Stimulated activated CD4-positive, alpha-beta T cell treated with anti-CD3 and anti-CD28 coated beads, Interleukin-12 subunit alpha, Interleukin-12 subunit beta, amount 100 ng/mL, for 4 hours (primary cell): ENCODE results near the gene SRRM3.
A peak's percentile ranks its signal among the peaks of the same experiment; 100 is the strongest.
"Not testable (repeated sequence)": the region's sequence is repeated elsewhere in the genome, so short reads cannot be mapped to it uniquely, and the experiment has no call there.

ENCODE experiments used
- DNase-seq: peaks from one replicate; pipeline ENCODE4 v3.0.0-alpha.2; 2020

Gene SRRM3

DNA sequence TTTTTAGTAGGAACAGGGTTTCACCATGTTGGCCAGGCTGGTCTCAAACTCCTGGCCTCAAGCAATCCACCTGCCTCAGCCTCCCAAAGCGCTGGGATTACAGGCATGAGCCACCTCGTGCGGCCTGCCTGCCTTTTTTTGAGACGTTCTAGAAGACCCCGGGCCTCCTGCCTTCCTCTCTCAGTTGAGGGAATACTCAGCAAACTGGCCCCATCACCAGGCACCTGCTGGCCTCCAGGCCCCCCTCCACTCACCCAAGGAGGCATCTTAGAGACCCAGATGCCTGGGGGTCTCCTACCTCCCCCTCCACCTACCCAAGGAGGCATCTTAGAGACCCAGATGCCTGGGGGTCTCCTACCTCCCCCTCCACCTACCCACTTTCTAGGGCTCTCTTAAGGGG lies 91.2 kb downstream of the SRRM3 start:
- not testable (repeated sequence) for DNase-seq

DNA sequence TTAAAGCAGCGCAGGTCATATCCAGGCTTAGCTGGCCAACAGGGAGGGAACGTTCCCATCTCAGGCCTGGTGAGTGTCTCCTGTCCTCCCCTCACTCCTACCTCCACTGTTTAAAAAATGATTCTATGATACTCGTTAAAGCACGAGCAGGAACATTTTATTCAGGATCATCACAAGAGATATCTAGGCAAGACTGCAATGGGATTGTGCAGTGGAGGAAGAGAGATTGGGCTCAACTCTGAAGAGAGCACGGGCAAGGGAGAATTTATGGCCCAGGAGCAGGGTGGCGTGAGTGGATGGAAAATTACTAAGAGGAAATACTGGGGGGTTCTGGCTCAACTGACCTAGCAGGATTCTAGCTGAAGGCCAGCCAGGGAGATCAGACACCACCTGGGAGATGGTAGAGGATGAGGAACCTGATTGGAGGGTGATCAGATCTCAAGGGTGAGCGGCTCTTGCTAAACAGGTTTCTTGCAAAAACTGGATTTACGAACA lies 91.8 kb downstream of the SRRM3 start:
- no peak for DNase-seq

DNA sequence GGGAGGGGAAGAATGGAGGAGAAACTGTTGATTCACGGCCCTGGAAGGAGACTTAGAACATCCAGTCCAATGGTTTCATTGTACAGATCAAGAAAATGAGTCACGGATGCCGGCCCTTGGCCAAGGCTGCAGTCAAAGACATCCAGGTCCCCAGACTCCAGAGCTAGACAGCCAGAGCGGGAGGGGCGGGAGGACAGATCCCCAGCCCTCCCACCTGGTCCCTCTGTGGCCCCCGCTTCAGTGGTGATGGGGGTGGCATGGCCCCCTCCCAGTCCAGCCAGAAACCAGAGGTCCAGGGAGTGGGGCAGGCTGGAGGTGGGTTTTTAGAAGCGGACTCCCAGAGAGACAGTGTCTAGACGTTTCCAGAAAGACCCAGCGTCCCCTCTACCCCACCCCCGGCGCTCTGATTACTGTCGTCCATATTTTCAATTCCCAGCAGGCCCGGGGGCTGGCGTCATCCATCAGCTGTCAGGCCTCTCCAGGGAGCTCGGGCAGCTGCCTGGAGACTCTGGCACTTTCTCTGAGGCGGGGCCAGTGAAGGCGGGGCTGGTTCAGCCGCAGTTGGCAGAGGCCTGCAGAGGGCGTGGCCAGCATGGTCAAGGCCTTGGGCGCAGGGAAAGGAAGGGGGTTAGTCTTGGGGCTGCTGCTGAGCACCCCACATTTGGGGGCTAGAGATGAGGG lies 92.8 kb downstream of the SRRM3 start:
- DNase-seq: no peak

DNA sequence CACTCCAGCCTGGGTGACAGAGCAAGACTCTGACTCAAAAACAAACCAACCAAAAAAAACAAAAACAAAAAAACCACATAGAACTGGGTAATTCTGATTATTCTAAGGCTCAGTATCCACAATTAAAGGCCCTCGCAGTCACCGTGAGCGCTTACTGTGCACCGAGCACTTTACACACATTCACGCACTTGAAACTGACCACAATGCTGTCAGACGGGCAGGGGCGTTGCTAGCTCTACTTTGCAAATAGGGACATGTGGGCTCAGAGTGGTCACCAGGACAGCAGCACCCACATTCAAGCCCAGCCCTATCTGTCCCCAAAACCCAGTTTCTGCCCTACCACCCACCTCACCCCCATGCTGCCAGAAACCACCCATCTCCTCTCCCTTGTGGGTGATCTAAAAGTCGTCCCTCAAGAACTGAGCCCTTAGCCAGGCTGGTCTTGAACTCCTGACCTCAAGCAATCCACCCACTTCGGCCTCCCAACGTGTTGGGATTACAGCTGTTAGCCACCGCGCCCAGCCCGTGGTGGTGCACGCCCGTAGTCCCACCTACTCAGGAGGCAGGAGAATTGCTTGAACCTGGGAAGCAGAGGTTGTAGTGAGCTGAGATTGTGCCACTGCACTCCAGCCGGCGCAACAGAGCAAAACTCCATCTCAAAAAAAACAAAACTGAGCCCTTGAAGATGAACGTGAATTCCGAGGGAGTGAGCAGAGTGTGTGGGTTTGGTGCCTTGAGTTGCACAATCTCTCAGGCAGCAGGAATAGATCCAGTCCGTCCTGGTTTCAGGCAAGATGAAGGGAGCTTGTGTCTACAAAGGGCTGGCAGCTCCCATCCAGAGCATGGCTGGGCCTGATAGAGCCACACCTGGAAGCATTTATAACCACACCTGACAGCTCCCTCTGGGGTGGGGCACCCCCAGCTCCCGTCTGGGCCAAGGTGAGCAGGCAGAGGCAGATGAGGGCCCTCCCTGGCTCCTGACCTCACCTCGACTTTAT lies 95.3 kb downstream of the SRRM3 start:
- DNase-seq: no peak

DNA sequence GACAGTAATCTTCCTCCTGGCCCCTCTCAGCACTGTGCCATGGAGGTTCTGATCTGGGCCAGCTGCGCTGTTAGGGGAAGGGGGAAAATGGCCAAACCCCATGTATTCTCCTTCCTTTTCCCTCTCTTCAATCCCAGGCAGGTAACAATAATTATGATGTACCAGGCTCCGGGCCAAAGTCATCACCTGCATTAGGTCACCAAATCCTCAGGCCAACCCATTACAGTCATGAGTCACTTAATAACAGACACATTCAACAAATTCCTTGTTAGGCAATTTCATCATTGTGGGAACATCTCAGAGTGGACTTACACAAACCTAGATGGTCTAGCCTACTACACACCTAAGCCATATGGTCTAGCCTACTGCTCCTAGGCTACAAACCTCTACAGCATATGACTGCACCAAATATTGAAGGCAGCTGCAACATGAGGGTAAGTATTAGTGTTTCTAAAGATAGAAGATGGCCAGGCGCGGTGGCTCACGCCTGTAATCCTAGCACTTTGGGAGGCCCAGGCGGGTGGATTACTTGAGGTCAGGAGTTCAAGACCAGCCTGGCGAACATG lies 98.6 kb downstream of the SRRM3 start:
- DNase-seq: no peak

DNA sequence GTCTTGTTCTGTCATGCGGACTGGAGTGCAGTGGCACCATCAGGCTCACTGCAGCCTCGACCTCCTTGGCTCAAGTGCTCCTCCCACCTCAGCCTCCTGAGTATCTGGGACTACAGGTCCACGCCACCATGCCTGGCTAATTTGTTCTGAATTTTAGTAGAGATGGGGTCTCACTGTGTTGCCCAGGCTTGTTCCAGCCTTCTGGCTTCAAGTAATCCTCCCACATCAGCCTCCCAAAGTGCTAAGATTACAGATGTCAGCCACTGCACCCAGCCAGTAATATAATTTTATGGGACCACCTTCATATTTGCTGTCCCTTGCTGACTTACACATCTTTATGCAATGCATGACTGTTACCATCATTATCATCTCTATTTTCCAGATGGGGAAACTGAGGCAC lies 99.3 kb downstream of the SRRM3 start:
- no peak for DNase-seq

DNA sequence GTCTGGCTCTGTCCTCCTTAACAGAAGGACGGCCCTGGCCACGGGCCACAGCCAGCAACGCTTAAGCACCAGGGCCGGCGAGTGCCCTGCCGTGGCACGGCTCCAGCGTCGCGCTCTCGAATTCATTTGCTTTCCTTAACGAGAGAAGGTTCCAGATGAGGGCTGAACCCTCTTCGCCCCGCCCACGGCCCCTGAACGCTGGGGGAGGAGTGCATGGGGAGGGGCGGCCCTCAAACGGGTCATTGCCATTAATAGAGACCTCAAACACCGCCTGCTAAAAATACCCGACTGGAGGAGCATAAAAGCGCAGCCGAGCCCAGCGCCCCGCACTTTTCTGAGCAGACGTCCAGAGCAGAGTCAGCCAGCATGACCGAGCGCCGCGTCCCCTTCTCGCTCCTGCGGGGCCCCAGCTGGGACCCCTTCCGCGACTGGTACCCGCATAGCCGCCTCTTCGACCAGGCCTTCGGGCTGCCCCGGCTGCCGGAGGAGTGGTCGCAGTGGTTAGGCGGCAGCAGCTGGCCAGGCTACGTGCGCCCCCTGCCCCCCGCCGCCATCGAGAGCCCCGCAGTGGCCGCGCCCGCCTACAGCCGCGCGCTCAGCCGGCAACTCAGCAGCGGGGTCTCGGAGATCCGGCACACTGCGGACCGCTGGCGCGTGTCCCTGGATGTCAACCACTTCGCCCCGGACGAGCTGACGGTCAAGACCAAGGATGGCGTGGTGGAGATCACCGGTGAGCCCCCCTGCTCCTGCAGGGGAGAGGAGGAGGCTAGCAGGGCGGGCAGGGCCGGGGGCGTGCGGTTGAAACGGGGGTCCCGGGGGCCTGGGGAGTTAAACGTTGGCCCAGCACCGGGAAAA lies 100.9 kb downstream of the SRRM3 start, which contains the start of gene HSPB1:
Gene HSPB1, plus strand, starts transcription at position 327 of the 855 bp plus-strand sequence. Its CDS starts 40 bp downstream, at position 367.
- DNase-seq: peak; percentile 60

DNA sequence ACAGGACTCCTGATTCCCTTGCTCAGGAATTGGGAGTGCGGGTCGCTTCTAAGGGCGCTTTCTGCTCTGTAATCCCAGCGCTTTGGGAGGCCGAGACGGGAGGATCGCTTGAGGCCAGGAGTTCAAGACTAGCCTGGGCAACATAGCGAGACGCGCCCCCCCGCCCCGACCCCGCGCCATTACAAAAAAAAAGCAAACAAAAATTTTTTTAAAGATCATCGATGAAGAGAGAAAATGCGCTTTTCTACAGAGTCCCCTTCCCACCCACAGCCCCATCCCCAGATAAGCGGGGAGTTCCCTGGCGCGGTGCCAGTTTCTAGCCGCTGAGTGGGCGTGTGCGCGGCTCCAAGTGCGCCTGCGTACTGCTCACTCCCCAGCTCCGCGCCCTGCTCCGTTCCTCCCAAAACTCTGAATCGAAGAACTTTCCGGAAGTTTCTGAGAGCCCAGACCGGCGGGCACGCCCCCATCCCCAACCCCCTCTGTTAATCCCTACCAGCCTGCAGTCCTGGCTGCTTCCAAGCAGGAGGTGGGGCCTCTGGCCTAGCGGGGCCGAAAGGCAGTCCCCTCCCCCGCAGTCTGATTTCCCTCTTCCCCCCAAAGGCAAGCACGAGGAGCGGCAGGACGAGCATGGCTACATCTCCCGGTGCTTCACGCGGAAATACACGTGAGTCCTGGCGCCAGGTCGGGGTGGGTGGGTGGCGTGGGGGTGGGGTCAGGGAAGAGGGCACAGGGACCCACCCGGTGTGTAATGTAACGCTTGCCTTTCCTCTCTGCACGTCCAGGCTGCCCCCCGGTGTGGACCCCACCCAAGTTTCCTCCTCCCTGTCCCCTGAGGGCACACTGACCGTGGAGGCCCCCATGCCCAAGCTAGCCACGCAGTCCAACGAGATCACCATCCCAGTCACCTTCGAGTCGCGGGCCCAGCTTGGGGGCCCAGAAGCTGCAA lies 101.8 kb downstream of the SRRM3 start:
- DNase-seq: peak; percentile 82

DNA sequence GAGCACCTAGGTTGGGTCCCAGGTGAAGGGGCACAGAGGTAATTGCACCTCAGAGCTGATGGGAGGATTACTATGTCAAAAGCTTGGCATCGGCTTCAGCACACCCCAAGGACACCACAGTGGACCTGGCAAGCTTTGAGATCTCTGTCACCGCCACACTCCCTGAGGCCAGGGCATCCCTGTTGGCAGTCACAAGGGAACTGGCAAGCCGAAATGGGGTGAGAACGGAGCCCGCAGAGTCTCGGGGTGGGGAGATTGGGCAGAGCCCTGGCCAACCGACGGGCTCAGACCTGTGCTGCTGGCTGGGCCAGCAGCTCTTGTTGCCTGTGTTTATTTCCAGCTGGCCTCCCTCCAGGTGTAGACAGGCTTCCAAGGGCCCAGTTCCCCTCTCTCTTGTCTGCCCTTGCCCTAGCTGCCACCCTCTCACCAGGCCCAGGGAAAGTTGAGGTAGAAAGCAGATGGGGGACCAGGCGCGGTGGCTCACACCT lies 103.2 kb downstream of the SRRM3 start:
- DNase-seq: no peak

DNA sequence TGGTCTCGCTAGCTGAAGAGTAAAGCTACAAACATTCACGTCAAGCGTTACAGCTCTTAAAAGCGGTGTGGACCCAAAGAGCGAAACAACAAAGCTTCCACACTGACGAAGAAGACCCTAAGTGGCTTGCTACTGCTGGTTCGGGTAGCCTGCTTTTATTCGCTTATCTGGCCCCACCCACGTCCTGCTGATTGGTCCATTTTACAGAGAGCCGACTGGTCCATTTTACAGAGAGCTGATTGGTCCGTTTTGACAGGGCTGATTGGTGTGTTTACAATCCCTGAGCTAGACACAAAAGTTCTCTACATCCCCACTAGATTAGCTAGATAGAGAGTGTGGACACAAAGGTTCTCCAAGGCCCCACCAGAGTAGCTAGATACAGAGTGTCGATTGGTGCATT lies 107.2 kb downstream of the SRRM3 start:
- DNase-seq: not testable (repeated sequence)

DNA sequence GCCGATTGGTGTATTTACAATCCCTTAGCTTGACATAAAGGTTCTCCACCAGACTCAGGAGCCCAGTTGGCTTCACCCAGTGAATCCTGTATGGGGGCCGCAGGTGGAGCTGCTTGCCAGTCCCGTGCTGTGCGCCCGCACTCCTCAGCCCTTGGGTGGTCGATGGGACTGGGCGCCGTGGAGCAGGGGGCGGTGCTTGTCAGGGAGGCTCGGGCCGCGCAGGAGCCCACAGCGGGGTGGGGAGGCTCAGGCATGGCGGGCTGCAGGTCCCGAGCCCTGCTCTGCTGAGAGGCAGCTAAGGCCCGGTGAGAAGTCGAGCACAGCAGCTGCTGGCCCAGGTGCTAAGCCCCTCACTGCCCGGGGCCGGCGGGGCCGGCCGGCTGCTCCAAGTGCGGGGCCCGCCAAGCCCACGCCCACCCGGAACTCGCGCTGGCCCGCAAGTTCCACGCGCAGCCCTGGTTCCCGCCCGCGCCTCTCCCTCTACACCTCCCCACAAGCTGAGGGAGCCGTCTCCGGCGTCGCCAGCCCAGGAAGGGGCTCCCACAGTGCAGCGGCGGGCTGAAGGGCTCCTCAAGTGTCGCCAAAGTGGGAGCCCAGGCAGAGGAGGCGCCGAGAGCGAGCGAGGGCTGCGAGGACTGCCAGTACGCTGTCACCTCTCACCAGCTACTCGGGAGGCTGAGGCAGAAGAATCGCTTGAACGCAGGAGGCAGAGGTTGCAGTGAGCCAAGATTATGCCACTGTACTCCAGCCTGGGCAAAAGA lies 107.8 kb downstream of the SRRM3 start:
- DNase-seq: not testable (repeated sequence)

DNA sequence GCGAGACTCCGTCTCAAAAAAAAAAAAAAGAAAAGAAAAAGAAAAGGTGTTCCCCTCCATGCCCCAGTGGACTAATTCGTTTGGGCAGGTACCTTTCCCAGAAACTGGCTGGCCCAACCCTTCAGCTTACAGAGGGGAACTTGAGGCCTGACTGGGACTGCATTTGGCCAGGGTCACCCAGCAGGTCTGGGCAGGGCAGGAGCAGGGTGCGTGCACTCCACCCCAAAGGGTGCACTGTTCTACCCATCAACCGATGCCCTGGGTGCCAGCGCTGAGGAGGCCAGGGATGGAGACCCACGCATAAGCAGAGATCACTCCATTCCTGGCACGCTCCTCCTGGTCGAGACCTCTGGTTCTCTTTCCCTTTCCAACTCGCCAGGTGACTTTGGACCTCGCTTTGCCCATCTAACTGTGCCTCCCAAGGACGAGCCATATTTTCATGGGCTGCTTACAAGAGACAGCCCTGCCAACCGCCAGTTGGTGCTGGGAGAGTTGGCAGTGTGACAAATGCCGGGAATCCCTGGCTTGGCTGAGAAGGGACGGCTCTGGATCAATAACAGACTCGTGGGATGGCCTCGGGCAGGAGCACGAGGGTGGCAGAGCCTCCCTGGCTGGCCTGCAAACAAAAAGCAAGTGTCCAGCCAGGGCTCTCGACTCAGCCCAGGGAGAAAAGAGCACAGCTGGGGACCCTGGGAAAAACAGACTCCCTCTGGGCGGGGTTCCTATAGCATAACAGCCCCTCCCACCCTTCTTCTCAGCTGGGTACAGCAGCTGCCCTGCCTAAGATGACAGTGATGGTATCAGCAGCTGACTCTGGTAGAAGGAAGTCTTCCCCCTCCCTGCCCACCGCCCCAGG lies 108.6 kb downstream of the SRRM3 start:
- DNase-seq: no peak

DNA sequence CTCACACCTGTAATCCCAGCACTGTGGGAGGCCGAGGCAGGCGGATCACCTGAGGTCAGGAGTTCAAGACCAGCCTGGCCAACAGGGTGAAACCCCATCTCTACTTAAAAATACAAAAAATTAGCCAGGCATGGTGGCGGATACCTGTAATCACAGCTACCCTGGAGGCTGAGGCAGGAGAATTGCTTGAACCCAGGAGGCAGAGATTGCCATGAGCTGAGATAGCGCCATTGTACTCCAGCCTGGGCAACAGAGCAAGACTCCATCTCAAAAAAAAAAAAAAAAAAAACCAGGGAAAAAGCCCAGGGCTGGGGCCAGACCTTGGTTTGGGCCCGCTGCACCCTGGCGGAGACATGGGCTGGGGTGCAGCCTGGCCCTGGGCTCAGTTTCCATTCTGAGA lies 110.1 kb downstream of the SRRM3 start:
- DNase-seq: not testable (repeated sequence)

DNA sequence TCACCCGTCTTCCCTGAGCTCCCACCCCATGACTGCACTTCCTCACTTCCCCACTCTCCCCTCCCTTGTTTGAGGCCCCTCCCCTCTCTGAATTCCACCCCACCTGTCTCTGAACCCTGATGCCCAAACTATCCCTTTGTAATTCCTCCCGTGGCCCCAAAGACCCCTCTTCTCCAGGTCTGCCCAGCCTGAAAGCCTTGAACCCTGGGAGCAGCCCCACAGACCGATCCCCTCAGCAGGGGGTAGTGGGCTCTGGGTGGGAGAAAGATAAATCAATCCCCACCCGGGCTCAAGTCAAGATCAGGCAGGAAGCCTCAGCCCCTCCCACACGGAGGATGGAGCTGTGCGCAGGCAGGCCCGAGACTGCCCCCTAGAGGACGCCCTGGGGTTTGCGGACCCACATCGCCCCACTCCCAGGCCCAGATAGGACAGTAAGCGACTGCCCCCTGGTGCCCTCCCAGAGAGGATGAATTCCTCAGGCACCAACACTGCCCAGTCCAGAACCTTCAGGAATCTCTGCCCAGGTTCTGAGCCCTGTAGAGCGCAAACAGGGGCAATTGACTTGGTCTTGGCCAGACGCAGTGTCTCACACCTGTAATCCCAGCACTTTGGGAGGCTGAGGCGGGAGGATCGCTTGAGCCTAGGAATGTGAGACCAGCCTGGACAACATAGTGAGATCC lies 112.5 kb downstream of the SRRM3 start:
- DNase-seq: peak; percentile 97

DNA sequence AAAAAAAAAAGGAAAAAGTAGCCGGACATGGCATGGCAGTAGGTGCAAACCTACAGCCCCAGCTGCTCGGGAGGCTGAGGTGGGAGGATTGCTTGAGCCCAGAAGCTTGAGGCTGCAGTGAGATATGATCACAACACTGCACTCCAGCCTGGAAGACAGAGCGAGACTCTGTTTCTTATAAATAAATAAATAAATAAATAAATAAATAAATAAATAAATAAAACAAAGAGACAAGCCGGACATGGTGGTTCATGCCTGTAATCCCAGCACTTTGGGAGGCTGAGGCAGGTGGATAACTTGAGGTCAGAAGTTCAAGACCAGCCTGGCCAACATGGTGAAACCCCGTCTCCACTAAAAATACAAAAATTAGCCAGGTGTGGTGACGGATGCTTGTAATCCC lies 113.0 kb downstream of the SRRM3 start:
- not testable (repeated sequence) for DNase-seq

DNA sequence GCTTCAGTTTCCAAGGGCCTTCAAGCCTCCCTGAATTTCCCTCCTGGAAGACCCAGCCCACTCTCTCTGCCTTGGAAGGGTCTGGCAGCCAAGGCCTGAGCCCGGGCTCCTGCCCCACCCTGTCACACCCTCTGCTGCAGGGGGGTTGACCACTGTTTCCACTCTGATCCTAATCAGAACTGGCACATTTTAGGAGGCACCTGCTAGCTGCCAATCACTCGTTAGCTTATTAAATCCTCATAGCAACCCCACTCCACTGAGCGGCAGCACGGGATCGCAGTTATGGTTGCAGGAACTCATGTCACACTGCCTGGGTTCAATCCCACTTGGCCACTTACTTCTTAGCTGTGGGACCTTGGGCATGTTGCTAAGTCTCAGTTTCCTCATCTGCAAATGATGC lies 113.7 kb downstream of the SRRM3 start:
- DNase-seq: no peak

DNA sequence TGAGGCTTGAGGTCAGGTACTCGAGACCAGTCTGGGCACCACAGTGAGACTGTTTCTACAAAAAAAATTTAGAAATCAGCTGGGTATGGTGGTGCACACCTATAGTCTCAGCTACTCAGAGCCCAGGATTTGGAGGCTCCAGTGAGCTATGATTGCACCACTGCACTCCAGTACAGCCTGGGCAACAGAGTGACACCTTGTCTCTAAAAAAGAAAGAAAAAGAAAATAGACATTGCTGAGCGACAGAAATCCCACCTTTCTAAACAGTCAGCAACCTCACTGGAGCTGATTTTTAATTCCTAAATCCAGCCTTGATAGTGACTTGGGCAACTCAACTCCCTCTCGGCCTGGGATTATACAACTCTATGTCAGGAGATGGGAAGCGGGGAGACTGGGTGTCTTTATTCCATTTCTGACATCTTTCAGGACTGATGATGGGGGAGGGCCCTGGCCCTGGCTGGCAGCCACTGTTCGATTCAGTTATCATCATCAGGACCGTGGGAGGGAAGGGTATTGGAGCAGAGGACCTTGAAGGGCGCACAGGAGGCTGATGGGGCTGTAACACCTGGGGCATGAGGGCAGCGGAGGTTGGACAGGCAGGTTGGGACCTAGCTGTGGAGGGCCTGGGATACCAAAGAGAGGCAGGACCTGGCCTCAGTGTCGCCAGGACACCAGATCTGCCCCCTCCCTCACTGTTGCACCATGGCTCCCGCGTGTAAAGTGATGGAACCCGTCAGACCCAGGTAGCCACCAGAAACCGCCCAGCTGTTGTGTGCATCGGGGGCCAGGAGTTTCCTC lies 115.5 kb downstream of the SRRM3 start:
- no peak for DNase-seq
